Stimulated activated CD4-positive, alpha-beta T cell treated with anti-CD3 and anti-CD28 coated beads, Interleukin-1b, Interleukin-23, amount 100 ng/mL, for 24 hours (primary cell): ENCODE data around the gene TBC1D32.

Source experiments
- DNase-seq, 4 experiments: peaks; one replicate each; pipeline ENCODE4 v3.0.0-alpha.2; 2020; ENCODE audit warnings: low read depth in 4 of 4, low spot score in 1 of 4

Gene TBC1D32

GRCh38 chr6:121033091-121033490, 301.2 kb downstream of the TBC1D32 start:
- DNase-seq, result no peak

- no peak for DNase-seq
Measured at GRCh38 chr6:121032268-121033006, 301.8 kb downstream of the TBC1D32 start.
